Breast epithelium (tissue), 3 donors: ENCODE data around the gene KLHL40.

Experiments used
- CTCF ChIP-seq, 3 donors: fragments of 450-650 bp; IDR thresholded peaks; one replicate each; pipeline ENCODE4 v1.5.1; 2016 to 2017; ENCODE audit warnings: antibody characterized with exemption in 3 of 3, mild to moderate bottlenecking in 3 of 3, moderate library complexity in 3 of 3
- POLR2A ChIP-seq: fragments of 450-650 bp; IDR thresholded peaks from one replicate; pipeline ENCODE4 v1.6.1; 2016; ENCODE audit warnings: antibody characterized with exemption, mild to moderate bottlenecking, moderate library complexity
- POLR2AphosphoS5 ChIP-seq, 3 donors: sonication (generic); formaldehyde crosslinking; IDR thresholded peaks; one replicate each; pipeline ENCODE4 v1.6.1; 2017; ENCODE audit warnings: antibody characterized with exemption in 3 of 3

GRCh38 chr3:42688487-42689420, 3.4 kb downstream of the KLHL40 start:
- no peak for TF ChIP-seq POLR2AphosphoS5 (IDR thresholded peaks at IDR 0.05)
- no peak for TF ChIP-seq CTCF (IDR thresholded peaks at IDR 0.05)
- no peak for TF ChIP-seq POLR2A
